K562 (cell line): Measurements from ENCODE around the gene PRDX3.

Experiments
- CBX3 ChIP-seq, 2 experiments: IDR thresholded peaks; 1 replicate in 1 of 2; 2 replicates in 1 of 2; pipeline ENCODE4 v1.6.1; 2012; ENCODE audit warnings: inconsistent platforms in 2 of 2, low read length in 2 of 2, borderline replicate concordance in 1 of 2, control low read depth in 1 of 2
- EZH2 ChIP-seq: IDR thresholded peaks from 2 replicates; pipeline ENCODE4 v1.6.1; 2012; ENCODE audit warnings: low read depth, mild to moderate bottlenecking, inconsistent platforms, low read length, borderline replicate concordance
- KDM1A ChIP-seq, 2 experiments: fragments of 450-650 bp; IDR thresholded peaks; 2 replicates each; pipeline ENCODE4 v1.6.1; 2016; ENCODE audit warnings: mild to moderate bottlenecking in 2 of 2
- RCOR1 ChIP-seq, 2 experiments: IDR thresholded peaks; 2 replicates each; pipeline ENCODE4 v1.6.1; 2012; ENCODE audit warnings: low read depth in 2 of 2, low read length in 2 of 2, borderline replicate concordance in 1 of 2, improper control_type of control experiment in 1 of 2
- ZBTB7A ChIP-seq: IDR thresholded peaks from 2 replicates; pipeline ENCODE4 v1.6.1; 2011; ENCODE audit warnings: low read depth, mild to moderate bottlenecking, low read length, moderate library complexity, borderline replicate concordance; ENCODE audit not compliant: control insufficient read depth
- ZFP36 ChIP-seq: fragments of 150-350 bp; IDR thresholded peaks from 2 replicates; pipeline ENCODE4 v1.6.1; 2018; ENCODE audit warnings: low read length, low read depth; ENCODE audit not compliant: partially characterized antibody
- ZFX ChIP-seq: sonication (generic); formaldehyde crosslinking; IDR thresholded peaks from 2 replicates; pipeline ENCODE4 v1.8.0; 2022; ENCODE audit warnings: mild to moderate bottlenecking, missing genetic modification reagents, moderate library complexity
- TF ChIP-seq, protein P1 (sequence below), 3 experiments: IDR thresholded peaks in 2 of 3; conservative IDR thresholded peaks in 1 of 3; 2 replicates each; pipeline ENCODE4 v1.5.1; 2011 to 2012; ENCODE audit warnings: low read length in 3 of 3, mild to moderate bottlenecking in 3 of 3, control low read depth in 2 of 3, improper control_type of control experiment in 1 of 3, inconsistent platforms in 1 of 3, low read depth in 1 of 3, mixed read lengths in 1 of 3, moderate library complexity in 1 of 3; ENCODE audit not compliant: insufficient read depth in 2 of 3
- TF ChIP-seq, protein P2 (sequence below), 2 experiments: fragments of 200-800 bp in 1 of 2; sonication (Bioruptor generic) in 1 of 2; sonication (generic) in 1 of 2; formaldehyde crosslinking in 1 of 2; IDR thresholded peaks in 1 of 2; conservative IDR thresholded peaks in 1 of 2; 2 replicates each; pipeline versions ENCODE4 v1.5.0 to v1.6.1; 2016 to 2020; ENCODE audit warnings: missing compliant biosample characterization in 1 of 2, missing genetic modification characterization in 1 of 2, missing genetic modification reagents in 1 of 2

DNA sequence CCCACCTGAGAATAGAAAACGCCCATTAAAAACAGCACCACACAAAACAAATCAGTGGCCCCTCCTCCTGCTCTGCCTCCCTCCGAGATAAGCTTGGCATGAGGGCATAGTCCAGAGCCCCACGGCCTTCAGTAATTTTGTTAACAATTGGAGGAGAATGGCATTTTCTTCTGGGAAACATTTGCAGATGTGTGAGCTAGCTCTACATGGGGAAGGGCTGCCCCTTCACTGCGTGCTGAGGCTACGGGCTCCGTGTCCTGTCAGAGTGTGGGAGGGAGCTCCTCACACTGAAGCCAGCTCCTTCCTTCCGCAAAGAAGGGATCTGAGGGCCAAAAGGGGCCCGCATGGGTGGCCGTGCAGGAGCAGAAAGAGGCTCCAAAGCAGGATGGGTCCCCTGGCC, 43.9 kb upstream of the PRDX3 start:
- no peak for TF ChIP-seq EZH2
- no peak for TF ChIP-seq ZBTB7A
- no peak for TF ChIP-seq KDM1A (IDR thresholded peaks at IDR 0.05)
- TF ChIP-seq, protein P1, sequence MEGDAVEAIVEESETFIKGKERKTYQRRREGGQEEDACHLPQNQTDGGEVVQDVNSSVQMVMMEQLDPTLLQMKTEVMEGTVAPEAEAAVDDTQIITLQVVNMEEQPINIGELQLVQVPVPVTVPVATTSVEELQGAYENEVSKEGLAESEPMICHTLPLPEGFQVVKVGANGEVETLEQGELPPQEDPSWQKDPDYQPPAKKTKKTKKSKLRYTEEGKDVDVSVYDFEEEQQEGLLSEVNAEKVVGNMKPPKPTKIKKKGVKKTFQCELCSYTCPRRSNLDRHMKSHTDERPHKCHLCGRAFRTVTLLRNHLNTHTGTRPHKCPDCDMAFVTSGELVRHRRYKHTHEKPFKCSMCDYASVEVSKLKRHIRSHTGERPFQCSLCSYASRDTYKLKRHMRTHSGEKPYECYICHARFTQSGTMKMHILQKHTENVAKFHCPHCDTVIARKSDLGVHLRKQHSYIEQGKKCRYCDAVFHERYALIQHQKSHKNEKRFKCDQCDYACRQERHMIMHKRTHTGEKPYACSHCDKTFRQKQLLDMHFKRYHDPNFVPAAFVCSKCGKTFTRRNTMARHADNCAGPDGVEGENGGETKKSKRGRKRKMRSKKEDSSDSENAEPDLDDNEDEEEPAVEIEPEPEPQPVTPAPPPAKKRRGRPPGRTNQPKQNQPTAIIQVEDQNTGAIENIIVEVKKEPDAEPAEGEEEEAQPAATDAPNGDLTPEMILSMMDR (IDR thresholded peaks at IDR 0.05 in 2 of 3, conservative IDR thresholded peaks at IDR 0.05 in 1 of 3; ENCODE audit: insufficient read depth in 2 of 3, low read depth in 1 of 3, low read length in 3 of 3): no peak
- no peak for TF ChIP-seq ZFX (CRISPR knock-in tag)
- TF ChIP-seq CBX3 (IDR thresholded peaks at IDR 0.05; ENCODE audit: borderline replicate concordance in 1 of 2, low read length in 2 of 2): no peak
- no peak for TF ChIP-seq ZFP36
- TF ChIP-seq, protein P2, sequence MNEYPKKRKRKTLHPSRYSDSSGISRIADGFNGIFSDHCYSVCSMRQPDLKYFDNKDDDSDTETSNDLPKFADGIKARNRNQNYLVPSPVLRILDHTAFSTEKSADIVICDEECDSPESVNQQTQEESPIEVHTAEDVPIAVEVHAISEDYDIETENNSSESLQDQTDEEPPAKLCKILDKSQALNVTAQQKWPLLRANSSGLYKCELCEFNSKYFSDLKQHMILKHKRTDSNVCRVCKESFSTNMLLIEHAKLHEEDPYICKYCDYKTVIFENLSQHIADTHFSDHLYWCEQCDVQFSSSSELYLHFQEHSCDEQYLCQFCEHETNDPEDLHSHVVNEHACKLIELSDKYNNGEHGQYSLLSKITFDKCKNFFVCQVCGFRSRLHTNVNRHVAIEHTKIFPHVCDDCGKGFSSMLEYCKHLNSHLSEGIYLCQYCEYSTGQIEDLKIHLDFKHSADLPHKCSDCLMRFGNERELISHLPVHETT (CRISPR knock-in tag; conservative IDR thresholded peaks at IDR 0.05 in 1 of 2, IDR thresholded peaks at IDR 0.05 in 1 of 2): no peak
- no peak for TF ChIP-seq RCOR1 (IDR thresholded peaks at IDR 0.05; ENCODE audit: borderline replicate concordance in 1 of 2, low read depth in 2 of 2, low read length in 2 of 2)
